Neutrophil (primary cell): ENCODE results near the gene GASK1A.

Experiments used
- H3K27ac ChIP-seq: fragments of 200-600 bp; sonication (generic); 2 replicates; pipeline ENCODE4 v1.5.1; 2016; ENCODE audit warnings: mild to moderate bottlenecking, moderate library complexity
- H3K27me3 ChIP-seq: fragments of 200-600 bp; sonication (generic); 2 replicates; pipeline ENCODE4 v1.6.0; 2016; ENCODE audit warnings: mild to moderate bottlenecking
- H3K36me3 ChIP-seq: fragments of 200-600 bp; sonication (generic); 2 replicates; pipeline ENCODE4 v1.5.1; 2017
- H3K4me1 ChIP-seq, 2 experiments: fragments of 200-600 bp in 1 of 2; sonication (generic) in 1 of 2; 1 replicate in 1 of 2; 2 replicates in 1 of 2; pipeline versions ENCODE4 v1.5.1 to v1.6.1; 2013 to 2016; ENCODE audit warnings: low read depth in 1 of 2, low read length in 1 of 2, mild to moderate bottlenecking in 1 of 2, moderate library complexity in 1 of 2; ENCODE audit not compliant: control insufficient read depth in 1 of 2, insufficient read depth in 1 of 2
- H3K4me3 ChIP-seq, 2 experiments: fragments of 200-600 bp in 1 of 2; sonication (generic) in 1 of 2; 1 replicate in 1 of 2; 2 replicates in 1 of 2; pipeline ENCODE4 v1.5.1; 2013 to 2016; ENCODE audit warnings: low read depth in 1 of 2, low read length in 1 of 2, mild to moderate bottlenecking in 1 of 2, moderate library complexity in 1 of 2
- H3K9me3 ChIP-seq: fragments of 200-600 bp; sonication (generic); 2 replicates; pipeline ENCODE4 v1.5.1; 2016
- CTCF ChIP-seq: fragments of 200-600 bp; sonication (generic); IDR thresholded peaks from 2 replicates; pipeline ENCODE4 v1.5.1; 2016; ENCODE audit warnings: antibody characterized with exemption

GASK1A gene

GRCh38 chr3:43071313-43071893, 92.3 kb downstream of the GASK1A start:
- Histone ChIP-seq H3K4me3 (no peak overlapping the region), H3K27ac (no peak overlapping the region), H3K9me3 (no peaks in the 10 kb centered on the region), H3K36me3 (no peaks in the 10 kb centered on the region), H3K27me3 (peaks cover 7% of the 10 kb centered on the region), H3K4me1 (no peaks in the 10 kb centered on the region)
- no peak for TF ChIP-seq CTCF

- peaks cover 7% of the 10 kb centered on the region for H3K27me3 ChIP-seq
- H3K27ac ChIP-seq: no peak overlapping the region
- H3K4me1 ChIP-seq: no peaks in the 10 kb centered on the region
- TF ChIP-seq CTCF: no peak
- no peak overlapping the region for H3K4me3 ChIP-seq
- no peaks in the 10 kb centered on the region for H3K36me3 ChIP-seq
- no peaks in the 10 kb centered on the region for H3K9me3 ChIP-seq
Observed at GRCh38 chr3:43072361-43072760, 93.2 kb downstream of the GASK1A start.

- Histone ChIP-seq H3K9me3 (no peaks in the 10 kb centered on the region), H3K36me3 (no peaks in the 10 kb centered on the region), H3K27me3 (peaks cover 7% of the 10 kb centered on the region), H3K4me1 (no peaks in the 10 kb centered on the region), H3K27ac (no peak overlapping the region), H3K4me3 (no peak overlapping the region)
- no peak for TF ChIP-seq CTCF
Observed at GRCh38 chr3:43073116-43073835, 94.2 kb downstream of the GASK1A start.

- no peak overlapping the region for H3K4me3 ChIP-seq
- H3K4me1 ChIP-seq: no peaks in the 10 kb centered on the region
- no peak overlapping the region for H3K27ac ChIP-seq
- no peak for TF ChIP-seq CTCF
- peaks cover 7% of the 10 kb centered on the region for H3K27me3 ChIP-seq
- no peaks in the 10 kb centered on the region for H3K9me3 ChIP-seq
- no peaks in the 10 kb centered on the region for H3K36me3 ChIP-seq
Observed at GRCh38 chr3:43073836-43074220, 94.7 kb downstream of the GASK1A start.

- H3K36me3 ChIP-seq: no peaks in the 10 kb centered on the region
- H3K4me1 ChIP-seq: no peaks in the 10 kb centered on the region
- no peaks in the 10 kb centered on the region for H3K9me3 ChIP-seq
- no peak overlapping the region for H3K4me3 ChIP-seq
- no peak overlapping the region for H3K27ac ChIP-seq
- peaks cover 7% of the 10 kb centered on the region for H3K27me3 ChIP-seq
- no peak for TF ChIP-seq CTCF
Observed at GRCh38 chr3:43074482-43074881, 95.4 kb downstream of the GASK1A start.
